HK-2 (cell line): ENCODE results near the gene EBF3.
"Not testable (repeated sequence)": the region's sequence is repeated elsewhere in the genome, so short reads cannot be mapped to it uniquely, and the experiment has no call there.

Experiments
- DNase-seq: peaks from one replicate; pipeline ENCODE4 v3.0.0-alpha.2; 2018; ENCODE audit not compliant: unreplicated experiment

Gene EBF3

DNA sequence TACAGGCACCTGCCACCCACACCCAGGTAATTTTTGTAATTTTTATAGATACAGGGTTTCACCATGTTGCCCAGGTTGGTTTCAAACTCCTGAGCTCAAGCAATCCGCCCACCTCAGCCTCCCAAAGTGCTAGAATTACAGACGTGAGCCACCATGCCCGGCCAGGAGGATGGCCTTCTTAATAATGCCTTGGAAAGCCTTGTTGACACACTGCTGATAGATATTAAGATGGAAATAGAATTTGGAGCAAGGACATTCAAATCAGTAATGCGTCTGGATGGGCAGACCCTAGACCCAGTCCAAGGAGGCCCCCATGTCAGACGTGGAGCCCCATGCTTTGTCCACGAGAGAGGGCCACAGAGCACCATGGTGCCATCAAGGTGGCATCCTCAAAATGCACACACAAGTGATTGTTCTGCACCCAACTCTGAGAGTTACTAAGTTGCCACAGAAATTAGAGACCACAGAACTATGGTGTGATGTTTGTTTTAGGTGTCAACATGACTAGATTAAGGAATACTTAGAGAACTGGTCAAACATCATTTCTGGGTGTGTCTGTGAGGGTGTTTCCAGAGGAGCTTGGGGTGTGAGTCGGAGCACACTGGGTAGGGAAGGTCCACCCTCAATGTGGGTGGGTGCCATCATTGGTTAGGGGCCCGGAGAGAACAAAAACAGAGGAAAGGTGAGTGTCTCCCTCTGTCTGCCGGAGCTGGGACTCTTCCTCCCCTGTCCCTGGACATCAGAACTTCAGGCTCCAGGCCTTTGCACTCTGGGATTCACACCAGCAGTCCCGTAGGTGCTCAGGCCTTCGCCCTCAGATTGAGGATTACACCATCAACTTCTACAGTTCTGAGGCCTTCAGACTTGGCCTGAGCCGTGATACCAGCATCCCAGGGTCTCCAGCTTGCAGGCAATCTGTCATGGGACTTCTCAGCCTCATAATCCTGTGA lies 34.5 kb downstream of the EBF3 start:
- DNase-seq = no peak

DNA sequence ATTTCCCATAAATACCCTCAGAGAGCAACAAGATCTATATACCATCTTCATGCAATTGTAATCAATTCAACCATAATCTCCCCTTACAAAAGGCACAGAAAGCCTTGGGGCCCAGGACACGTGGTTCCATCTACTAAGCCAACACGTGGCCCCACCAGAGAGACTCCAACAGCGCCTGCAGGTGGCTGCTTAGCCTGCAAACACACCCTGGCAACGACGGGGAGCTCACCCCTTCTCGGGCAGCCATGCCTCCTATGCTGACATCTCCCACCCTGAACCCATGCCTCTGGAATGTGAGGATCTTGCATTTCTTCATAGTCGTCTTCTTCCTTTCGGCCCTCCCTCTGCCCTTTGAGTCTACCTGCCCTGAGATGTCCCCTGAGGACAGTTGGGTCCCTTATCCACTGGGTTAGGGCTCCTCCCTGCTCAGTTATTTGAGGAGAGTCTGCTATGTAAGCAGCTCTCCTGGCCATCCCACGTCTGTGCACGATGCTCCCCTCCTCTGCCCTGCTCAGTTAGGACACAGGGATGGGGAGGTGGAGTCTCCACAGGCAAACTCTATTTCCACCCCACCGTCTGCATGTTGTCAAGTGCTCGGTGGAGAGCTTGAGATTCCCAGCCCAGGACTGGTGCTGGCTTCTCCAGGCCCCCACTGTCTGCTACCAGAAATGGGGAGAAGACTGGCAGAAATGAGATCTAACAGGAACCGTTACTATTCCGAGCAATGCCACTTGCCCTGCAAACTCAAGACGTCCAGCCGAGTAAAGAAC lies 36.5 kb downstream of the EBF3 start:
- DNase-seq = no peak

DNA sequence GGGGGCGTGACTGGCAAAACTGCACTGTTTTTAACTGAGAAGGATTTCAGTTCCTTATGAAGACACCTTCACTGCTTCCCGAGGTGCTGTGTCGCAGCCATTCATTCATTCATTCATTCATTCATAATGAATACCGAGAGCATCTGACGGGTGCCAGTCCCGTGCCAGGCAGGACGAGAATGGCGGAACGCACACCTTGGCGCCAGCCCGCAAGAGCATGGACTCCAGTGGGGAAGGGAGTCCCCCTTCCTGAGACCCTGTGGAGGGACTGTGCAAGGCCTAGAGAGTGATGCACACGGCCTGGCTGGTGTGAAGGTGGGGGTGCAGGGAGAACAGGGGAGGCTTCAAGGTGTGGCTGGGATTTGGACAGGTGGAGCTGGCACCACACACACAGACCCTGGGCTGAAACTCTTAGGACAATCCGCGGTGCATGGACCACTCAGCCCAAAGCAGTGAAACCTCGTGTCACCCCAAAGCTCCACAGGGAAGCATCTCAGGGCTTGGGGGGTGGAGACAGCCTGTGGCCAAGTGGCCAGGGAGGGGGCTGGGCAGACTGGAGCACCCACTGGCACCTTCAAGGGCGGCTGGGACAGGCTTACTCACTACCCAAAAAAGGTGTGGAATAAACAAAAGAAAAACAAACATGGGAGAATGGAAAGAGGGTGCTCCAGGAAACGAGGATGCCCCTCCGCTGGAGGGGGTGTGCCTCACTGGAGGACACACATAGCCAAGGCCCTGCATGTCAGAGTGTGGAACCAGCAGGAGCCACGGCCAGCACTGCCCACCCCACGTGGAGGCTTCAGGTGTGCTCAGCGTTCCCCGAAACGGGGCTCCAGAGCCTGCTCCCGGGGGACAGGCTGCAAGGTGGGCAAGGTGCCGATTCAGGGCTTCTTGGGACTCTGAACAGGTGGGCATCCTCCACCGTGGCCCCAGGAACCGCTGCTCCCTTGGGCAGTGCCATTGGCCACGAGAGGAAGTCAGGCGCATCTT lies 37.7 kb downstream of the EBF3 start:
- no peak for DNase-seq

DNA sequence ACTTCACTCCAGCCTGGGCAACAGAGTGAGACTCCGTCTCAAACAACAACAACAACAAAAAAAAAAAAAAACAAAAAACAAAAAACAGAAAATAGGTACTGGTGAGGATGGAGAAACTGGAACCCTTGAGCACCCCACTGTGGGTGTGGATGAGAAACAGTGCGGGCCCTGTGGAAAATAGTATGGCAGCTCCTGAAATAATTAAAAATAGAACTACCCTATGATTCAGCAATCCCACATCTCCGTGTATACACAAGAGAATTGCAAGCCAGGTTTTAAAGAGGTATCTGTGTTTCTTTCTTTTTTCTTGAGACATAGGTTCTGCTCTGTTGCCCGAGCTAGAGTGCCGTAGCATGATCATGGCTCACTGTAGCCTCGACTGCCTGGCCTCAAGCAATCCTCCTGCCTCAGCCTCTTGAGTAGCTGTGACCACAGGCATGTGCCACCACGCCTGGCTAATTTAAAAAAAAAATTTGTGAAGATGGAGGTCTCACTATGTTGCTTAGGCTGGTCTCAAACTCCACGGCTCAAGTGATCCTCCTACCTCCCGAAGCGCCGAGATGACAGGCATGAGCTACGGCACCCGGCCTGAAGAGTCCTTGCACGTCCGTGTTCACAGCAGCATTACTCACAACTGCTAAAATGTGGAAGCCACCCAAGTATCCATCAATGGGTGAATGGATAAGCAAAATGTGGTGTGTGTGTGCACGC lies 39.5 kb downstream of the EBF3 start:
- no peak for DNase-seq

DNA sequence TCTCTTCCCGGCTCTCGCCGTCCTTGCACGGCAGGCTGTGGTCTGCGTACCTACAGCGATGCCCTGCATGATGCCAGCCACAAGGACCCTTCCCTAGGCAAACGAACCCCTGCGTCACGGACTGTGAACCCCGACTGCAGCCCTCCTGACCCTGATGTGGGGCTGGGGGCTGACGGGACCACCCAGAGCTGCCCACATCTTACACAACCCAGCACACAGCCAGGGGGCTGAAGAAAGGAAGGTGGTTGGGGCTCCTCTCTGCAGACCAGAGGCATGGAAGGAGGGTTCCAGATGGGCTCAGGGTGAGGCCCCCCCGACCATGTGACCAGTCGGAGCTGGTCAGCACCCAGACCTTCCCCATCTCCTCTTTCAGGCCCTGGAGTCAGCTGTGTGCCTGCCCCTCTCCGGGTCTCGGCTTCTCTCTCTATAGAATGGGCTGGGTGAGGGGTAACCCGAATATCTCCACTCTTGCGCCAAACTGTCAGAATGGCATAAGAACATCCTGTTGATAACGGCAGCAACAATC lies 41.4 kb downstream of the EBF3 start:
- DNase-seq = no peak

DNA sequence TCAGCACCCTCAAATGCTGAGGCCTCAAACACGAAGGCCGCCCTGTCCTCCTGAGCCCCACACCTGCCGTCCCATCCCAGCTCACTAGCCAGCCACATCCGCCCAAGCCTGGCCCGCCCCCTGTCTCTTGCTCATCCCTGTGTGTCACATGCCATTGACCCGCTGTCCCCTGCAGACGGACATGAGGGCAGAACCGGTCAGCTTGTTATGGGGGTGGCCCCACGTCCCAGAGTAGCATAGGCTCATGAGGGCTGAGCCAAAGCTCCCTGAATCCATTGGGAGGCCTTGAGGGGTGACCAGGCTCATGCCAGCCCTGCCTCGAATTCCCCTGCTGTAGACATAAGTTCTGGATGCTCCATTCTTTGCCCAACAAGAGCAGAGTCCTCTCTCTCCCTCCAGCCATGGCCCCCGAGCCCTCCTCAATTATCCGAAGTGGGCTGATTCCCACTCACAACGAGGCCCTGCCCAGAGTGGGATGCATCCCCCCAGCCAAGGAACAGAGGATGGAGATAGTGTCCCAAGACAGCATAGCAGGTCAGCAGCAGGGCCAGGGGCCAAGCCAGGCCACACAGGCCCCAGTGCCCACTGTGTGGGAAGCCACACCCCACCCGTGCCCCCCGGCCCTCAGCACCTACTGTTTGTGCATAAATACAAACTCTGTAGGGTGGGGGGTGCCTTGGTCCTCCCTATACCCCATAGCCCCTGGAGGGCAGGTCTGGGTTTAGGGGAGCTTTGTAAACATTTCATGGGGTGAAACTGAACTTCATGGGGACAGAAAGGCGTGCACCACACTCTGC lies 42.1 kb downstream of the EBF3 start:
- no peak for DNase-seq

DNA sequence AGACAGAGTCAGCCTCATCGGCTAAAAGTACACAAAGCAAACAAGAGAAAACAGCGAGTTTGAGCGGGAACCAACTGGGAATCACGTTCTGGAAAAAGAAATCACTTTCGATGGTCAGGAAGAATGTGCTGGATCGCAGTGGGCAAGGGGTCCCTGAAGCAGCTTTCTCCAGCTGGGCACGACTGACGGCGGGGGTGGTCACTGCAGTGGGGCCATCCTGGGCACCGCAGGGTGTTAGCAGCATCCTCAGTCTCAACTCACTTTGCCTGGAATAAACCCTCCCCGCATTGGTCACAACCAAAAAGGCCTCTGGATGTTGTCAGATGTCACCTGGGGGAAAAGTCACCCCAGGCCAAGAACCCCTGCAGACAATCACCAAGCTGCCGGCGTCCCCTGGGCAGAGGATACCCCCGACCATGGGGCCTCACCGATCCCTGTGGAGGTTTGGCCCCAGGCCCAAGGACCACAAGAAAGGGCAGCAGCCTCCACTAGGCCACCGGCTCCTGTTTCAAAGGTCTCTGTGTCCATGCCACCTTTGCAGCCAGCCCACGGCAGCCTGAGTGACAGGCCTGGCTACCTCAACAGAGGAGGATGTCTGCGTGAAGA lies 42.9 kb downstream of the EBF3 start:
- no peak for DNase-seq

DNA sequence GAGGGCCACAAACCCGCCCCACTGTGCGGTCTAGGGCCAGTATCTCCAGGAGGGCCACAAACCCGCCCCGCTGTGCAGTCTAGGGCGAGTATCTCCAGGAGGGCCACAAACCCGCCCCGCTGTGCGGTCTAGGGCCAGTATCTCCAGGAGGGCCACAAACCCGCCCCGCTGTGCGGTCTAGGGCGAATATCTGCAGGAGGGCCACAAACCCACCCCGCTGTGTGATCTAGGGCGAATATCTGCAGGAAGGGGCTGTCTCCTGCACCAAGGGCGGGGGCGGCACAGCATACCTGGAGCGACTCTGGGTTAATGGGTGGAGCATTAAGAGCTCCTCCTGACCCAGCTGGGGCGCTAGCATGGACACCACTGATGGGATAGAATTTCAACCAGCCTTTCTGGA lies 43.9 kb downstream of the EBF3 start:
- DNase-seq = not testable (repeated sequence)

DNA sequence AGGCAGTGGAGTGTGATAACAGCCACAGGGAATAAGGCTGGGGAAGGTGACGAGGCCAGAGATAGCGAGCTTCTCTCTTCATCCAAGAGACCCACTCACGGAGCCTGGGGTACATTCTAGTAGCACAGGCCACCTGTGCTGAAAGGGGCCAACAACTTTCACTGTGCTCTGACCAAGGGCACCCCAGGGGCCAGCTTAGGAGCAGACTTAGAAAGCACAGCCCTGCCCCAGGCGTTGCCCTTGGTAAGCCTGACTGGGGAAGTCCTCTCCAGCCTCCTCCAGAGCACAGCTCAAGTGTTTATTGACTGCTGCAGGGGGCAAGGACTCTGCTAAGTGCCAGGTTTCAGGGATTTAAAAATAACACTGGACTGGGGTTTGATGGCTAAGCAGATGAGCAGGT lies 44.7 kb downstream of the EBF3 start:
- no peak for DNase-seq

DNA sequence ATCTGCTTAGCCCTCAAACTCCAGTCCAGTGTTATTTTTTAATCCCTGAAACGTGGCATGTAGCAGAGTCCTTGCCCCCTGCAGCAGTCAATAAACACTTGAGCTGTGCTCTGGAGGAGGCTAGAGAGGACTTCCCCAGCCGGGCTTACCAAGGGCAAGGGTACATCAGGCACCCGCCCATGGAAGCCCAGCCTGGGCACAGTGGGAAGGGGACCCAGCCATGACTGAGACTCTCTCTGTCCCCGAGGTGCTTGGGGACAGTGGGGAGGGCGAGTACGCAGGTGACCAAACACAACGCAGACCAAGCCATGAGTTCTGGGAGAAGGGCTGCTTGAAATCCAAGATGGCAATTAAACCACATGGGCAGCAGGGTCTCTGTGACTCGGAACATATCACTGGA lies 45.2 kb downstream of the EBF3 start:
- DNase-seq = no peak

DNA sequence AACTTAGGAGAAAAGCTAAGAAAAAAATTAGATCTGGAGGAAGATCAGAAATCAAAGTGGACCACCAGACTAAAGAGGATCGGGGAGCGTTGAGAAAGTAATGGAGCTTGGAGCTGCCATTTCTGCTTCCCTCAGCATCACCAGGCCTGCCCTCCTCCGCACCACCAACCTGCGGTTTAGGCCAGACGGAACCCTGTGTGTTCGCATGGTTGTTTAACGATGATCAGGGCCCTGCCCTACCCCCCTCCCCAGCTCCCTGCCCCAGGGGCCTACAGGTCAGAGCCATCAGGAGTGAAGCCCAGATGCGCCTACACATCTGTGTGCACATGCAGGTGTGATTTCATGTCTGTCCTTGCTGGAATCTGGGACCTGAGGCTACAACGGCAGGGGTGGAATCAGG lies 45.7 kb downstream of the EBF3 start:
- no peak for DNase-seq

DNA sequence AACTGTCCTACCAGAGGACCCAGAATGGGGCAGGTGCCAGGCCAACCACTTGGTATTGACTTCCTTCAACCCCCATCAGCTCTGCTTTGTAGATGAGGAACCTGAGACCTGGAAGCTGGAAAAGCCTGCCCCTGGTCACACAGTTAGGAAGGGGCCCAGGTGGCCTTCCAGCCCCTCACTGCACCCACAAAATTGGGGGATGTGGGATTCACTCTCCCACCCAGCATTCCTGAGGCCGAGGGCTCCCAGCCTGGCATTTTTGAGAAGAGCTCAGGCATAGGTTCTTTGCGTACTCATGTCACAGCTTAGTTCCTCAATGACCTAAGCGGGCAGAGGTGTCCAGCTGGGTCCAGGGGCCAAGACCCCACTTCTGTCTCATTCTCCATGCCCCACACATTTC lies 46.1 kb downstream of the EBF3 start:
- no peak for DNase-seq

DNA sequence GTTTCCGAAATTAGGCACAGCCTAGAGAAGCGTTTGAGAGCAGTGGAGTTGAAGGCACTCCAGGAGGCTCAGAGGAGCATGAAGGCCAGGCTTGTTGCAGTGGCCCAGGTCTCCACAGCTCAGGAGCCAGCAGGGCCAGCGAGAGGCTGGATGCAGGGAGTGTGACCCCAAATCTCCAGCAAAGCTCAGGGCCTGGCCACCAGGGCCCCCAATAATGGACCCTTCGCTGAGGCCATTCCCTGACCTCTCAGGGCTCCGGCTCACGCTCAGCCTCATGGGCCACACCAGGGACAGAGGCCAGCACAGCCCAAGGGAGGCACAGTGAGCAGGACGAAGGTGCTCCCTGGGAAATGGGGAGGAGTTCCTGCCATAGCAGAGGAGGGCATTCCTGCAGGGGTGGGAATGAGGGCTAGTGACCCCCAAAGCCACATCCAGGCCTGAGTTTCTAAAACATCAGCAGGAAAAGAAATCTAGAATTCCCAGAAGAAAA lies 47.5 kb downstream of the EBF3 start:
- DNase-seq = no peak

DNA sequence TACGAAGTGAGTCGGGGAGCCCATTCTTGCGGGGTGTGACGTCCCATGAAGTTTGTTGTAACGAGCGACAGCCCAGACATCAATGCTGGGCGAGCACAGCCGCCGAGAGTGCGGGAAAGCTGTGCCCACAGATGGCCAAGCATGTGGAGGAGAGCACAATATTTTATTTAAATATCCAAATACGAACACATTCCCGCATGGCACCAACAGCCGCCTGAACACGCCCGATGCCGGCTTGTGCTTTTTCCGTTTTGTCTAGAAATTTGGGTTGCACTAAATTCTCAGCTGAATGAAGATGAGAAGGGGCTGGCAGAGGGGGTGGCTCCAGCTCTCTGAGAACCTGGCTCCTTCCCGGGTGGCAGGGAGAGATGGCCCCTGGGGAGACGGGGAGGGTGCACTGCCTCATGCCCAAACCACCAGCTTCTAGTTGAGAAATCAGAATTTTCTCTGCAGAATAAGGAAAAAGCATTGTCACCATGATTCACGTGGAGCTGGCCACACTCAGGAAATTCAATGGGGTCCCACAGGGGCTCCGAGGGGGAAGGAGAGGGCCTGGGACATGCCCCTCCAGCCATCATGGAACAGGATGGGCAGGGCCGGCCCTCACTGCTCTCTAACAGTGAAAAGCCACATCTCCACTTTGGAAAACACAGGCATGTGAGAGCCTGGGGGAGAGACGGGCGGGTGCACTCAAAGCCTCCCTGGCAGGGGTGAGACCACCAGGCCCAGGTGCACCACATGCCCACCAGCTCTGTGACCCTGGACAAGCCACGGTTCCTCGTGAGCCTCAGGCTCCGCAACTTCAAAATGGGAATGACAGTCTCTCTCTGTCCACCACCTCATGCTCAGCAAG lies 48.3 kb downstream of the EBF3 start:
- DNase-seq = no peak

DNA sequence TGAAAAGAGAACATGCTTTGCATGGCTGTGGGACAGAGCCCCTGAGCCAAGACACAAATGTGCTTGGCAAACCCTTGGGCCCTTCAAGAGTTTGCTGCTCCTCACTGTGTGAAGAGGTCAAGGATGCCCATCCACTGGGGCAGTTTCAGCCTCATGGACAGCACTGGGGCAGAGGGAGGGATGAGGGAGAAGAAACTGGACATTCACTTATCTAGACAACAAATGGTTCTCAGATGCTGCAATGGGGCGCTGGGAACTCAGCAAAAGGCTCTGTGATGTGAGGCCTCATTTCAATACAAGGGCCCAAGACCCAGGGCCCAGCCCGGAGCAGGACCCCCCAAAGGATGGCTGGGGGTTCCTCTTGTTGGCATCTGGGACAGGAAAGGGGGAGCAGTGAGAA lies 49.1 kb downstream of the EBF3 start:
- DNase-seq = no peak

DNA sequence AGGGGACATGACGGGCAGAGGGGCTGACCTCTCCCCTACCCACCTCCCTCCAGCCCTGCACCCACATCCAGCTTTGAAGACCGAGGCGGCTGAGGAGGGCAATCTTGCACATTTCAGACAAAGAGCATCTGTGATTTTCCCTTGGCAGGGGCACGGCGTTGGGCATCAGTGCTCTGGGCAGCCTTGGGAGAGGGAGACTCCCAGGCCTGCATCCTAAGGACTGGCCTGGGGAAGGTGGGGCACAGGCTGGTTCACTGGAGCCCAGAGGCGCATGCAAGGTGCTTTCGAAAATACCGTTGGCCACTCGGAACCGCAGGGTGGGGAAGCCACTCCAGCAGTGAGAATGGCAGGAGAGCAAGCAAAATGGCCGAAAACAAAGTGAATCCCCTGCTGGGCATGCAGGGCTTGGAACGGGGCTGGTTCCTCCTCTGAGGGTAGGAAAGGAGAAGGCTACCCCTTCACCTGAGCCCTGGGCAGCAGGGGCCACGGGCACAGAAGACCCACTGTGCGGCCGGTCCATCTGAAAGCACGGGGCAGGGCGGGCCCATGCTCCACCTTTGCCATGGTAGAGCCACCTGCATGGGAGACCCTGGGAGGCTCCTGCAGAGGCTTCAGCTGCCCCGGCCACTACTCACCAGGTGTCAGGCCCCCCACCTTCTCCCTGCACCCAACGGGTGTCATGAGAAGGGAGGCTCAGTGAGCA lies 49.8 kb downstream of the EBF3 start:
- no peak for DNase-seq

DNA sequence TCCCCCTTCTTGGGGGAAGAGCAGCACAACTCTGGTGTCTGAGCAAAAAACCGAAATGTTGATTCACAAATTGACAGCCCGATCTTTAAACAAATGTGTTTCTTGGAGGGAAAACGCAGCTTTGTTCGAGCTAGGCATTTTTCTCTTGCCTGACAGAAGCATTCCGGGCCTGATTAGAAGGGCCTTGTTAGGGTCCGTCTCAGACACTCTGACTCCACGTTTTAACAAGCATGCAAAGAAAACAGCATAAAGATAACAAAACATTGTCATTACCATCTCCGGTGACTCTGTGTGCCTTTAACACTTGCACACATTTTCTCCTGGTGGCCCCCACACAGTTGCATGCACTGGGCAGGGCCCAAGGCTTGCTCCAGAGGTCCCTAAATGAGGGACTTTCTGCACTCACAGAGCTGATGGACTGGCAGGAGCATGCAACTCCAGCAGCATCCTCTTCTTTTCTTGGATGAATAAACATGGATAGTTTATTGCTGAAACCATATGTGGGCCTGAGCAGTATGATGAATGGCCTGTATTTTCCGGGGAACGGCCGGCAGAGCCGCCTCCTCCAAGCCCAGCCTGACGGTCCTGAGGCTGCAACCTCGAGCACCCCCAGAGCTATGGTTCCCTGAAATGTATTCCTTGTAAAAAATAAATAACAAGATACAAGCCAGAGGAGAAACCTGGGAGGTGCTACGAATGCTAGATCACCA lies 50.9 kb downstream of the EBF3 start:
- DNase-seq = no peak
